A673 (cell line): ENCODE results near the gene ANKRD11.

Experiments used
- EZH2 ChIP-seq: fragments of 200-600 bp; sonication (generic); IDR thresholded peaks from 2 replicates; pipeline ENCODE4 v1.6.1; 2017; ENCODE audit warnings: borderline replicate concordance, low read depth, mild to moderate bottlenecking, mixed read lengths, antibody characterized with exemption, low read length; ENCODE audit not compliant: poor library complexity, severe bottlenecking
- TF ChIP-seq, protein P1 (sequence below): fragments of 300-800, 200-600 bp; sonication (generic); conservative IDR thresholded peaks from 2 replicates; pipeline ENCODE4 v1.5.1; 2017; ENCODE audit warnings: low read depth, mild to moderate bottlenecking, antibody characterized with exemption, low read length, moderate library complexity, mixed read lengths

DNA sequence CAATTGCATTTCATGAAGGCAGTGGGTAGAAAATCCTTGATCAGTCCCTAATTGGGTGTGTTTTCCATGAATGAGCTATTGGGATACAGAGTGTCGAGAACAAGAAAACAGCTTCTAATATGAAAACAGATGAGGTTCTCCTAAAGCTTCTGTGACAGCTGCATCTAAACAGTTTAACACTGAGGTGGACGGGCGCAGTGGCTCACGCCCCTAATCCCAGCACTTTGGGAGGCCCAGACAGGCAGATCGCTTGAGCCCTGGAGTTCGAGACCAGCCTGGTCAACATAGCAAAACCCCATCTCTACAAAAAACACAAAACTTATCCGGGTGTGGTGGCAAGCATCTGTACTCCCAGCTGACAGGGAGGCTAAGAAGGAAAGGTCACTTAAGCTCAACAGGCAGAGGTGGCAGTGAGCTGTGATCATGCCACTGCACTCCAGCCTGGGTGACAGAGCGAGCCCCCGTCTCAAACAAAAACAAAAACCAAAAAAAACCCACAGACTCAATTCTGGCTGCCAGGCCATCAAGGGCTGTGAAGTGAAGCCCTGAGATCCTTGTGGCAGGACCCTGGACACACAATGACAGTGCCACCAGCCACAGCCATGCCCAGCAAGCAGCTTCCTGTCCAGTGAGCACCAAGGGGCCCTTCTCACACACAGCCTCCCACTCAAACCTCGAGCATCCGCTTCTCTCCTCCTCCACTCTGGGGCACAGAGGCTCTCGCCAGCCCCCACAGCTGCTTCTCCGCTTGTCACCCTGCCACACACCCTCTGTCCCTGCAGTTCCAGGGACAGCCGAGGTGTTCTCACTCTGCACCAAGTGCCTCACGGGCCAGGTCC lies 44.0 kb downstream of the ANKRD11 start:
- TF ChIP-seq EZH2 = no peak
- TF ChIP-seq, protein P1, sequence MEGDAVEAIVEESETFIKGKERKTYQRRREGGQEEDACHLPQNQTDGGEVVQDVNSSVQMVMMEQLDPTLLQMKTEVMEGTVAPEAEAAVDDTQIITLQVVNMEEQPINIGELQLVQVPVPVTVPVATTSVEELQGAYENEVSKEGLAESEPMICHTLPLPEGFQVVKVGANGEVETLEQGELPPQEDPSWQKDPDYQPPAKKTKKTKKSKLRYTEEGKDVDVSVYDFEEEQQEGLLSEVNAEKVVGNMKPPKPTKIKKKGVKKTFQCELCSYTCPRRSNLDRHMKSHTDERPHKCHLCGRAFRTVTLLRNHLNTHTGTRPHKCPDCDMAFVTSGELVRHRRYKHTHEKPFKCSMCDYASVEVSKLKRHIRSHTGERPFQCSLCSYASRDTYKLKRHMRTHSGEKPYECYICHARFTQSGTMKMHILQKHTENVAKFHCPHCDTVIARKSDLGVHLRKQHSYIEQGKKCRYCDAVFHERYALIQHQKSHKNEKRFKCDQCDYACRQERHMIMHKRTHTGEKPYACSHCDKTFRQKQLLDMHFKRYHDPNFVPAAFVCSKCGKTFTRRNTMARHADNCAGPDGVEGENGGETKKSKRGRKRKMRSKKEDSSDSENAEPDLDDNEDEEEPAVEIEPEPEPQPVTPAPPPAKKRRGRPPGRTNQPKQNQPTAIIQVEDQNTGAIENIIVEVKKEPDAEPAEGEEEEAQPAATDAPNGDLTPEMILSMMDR = no peak
